GM18526 (cell line): ENCODE data around the gene CHST11.
A peak's percentile ranks its signal among the peaks of the same experiment; 100 is the strongest.

Source experiments
- POLR2A ChIP-seq: IDR thresholded peaks from 3 replicates; pipeline ENCODE4 v1.6.1; 2011; ENCODE audit not compliant: insufficient read length; ENCODE audit errors: extremely low read depth

The CHST11 gene

GRCh38 chr12:104733717-104734175, 277.0 kb downstream of the CHST11 start:
- no peak for TF ChIP-seq POLR2A

DNA sequence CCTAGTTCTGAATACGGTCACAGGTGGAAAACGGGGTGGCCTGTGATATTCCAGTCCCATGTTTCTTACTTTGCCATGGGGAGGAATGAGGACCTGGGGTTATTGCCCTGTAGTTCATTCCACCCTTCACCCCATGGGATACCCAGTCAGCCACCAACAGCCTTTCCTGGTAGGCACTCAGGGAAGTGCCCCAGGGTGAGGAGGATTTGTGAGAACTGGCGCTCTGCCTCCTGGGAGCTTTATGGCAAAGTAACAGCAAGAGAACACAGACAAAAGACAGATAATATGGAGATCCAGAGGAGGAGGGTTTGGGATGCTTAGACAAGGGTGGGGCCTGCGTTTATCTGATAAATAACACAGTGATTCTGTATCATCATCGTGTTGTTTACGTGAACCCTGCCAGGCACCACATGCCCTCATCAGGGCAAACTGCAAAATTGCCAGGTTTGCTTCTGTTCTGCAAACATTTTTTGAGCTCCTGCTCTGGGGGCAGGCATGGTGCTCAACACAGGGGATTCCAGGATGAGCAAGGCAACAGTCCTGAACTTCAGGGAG, 277.9 kb downstream of the CHST11 start:
- no peak for TF ChIP-seq POLR2A

- TF ChIP-seq POLR2A = no peak
These were observed 279.1 kb downstream of the CHST11 start for GRCh38 chr12:104735801-104736200.

DNA sequence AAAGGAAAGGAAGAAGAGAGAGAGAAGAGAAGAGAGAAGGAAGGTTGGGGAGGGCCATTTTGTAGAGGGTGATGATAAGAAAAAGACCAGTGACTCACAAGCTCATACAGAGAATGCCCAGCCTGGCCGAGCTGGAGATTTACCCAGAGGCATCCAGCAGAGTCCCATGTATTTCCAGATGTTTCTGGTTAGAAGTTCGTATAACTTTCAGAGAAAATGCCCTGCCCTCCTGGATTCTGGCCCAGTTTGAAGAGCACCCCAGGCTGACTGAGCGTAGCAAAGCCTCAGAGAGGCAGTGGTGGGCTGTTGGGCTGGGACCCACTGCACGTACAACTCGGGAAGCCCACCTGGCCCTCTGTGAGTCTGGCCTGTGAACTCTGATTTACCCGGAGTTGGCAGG, 279.6 kb downstream of the CHST11 start:
- no peak for TF ChIP-seq POLR2A

DNA sequence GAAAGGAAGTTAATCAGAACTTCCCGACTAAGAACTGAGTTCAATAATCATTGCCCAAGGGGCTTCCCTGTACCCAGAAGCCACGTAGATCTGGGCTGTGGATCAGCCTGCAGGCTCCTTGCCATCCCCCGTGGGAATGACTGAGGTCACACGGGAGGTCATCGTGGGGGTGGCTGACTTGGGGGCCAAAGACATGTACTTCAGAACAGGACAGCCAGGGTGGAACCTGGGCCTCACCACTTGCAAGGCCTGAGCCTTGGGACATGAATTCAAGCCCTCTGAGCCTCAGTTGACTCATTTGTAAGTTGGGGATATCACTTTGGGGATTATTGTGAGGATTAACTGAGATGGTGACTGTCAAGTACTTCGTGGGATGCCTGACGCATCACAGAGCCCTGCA, 280.4 kb downstream of the CHST11 start:
- no peak for TF ChIP-seq POLR2A

GRCh38 chr12:104737791-104738301, 281.1 kb downstream of the CHST11 start:
- TF ChIP-seq POLR2A = no peak

- TF ChIP-seq POLR2A = no peak
These were observed 281.6 kb downstream of the CHST11 start for GRCh38 chr12:104738331-104738730.

GRCh38 chr12:104738776-104739642, 282.3 kb downstream of the CHST11 start:
- no peak for TF ChIP-seq POLR2A

- peak; percentile 23 for TF ChIP-seq POLR2A
These were observed 283.9 kb downstream of the CHST11 start for GRCh38 chr12:104740668-104741067.

- TF ChIP-seq POLR2A = no peak
These were observed 284.3 kb downstream of the CHST11 start for GRCh38 chr12:104741077-104741476.

DNA sequence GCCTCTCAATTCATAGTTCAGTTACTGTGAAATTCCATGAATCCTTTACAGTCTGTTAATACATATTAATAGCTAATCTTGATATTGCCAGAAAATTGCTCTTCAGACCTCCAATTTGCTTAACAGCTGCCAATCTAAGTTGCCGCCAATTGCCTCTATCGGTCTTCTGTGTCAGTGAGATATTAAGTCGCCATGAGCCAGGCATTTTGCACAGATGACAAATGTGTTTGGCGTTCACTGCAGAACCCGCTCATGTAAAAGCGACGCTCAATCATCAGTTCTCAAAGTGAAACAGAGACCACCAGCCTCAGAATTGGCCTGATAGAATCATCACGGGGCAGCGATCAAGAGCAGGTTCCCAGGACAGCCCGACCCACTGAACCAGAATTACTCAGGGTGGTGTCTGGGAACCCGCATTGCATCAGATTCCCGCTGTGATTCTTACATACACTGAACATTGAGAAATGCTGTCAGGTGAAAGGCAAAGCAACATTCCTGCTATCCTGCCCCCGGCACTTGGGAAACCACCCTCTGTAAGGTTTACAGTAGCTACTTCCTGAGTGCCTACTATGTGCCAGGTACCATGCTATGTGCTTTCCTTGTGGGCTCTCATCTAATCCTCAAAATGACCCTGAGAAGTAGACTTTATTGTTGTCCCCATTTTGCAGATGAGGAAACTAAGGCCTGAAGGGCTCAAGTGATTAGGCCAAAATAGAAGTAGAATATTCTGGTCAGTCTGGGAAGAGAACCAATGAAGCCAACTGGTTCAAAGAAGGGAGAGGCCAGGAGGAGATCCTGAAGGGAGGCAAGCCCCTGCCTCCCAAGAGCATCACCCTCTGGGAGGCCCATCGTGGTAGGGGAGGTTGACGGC, 285.0 kb downstream of the CHST11 start:
- TF ChIP-seq POLR2A = no peak

- TF ChIP-seq POLR2A = no peak
These were observed 285.9 kb downstream of the CHST11 start for GRCh38 chr12:104742551-104743201.

GRCh38 chr12:104743202-104743580, 286.4 kb downstream of the CHST11 start:
- no peak for TF ChIP-seq POLR2A

DNA sequence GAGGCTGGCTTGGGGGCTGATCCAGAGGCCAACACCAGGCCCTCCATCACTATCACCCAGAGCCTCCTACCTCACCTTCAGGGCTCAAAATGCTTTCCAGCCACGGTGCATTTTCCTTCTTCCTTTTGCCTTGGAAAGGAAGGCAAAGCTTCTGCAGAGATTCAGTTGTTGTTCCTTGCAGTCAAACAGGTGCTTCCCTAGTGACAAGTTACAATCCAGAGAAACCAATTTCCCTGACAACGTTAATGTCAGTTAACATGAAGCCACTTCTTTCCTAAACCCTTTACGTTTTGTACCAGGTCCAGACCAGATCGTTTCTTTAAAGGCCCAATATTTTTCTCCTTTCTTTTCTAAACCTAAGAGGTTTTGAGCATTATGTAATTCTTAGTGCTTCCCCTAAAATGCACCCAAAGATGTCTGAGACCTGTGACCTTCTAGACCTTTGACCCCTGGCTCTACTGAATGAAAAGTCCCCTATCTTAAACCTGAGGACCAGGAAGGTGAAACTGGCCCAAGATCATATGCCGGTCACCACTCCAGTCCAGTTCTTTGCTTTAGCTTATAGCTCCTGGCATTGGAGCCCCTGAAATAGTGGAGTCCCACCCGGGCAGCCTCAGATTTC, 289.8 kb downstream of the CHST11 start:
- TF ChIP-seq POLR2A = no peak

DNA sequence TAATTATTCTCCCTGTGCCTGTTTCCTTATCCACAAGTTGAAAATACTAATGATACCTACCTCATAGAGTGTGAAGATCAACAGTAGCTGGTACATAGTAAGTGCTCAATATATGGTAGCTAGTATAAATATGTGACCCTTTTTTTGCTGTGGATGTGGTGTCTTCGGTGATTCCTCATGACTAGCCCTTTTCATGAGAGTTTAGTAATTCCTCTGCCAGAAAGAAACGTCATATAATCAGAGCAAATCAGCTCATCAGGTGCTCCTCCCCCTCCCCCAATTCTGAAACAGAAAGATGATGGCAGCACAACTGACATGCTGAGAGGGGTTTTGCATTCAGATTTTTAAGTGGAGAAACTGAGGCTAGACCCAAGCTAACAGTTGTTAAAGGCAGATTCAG, 290.6 kb downstream of the CHST11 start:
- TF ChIP-seq POLR2A = no peak

GRCh38 chr12:104747955-104748354, 291.2 kb downstream of the CHST11 start:
- no peak for TF ChIP-seq POLR2A
